Measurements from ENCODE around the gene UBD. TPM values are rescaled to one million over a fixed set of nuclear protein-coding genes. Genes with fewer than 3 reads are reported as not detected.

The UBD gene
- total and polyA plus RNA-seq, 2 experiments from 2014 or later, result not detected

DNA sequence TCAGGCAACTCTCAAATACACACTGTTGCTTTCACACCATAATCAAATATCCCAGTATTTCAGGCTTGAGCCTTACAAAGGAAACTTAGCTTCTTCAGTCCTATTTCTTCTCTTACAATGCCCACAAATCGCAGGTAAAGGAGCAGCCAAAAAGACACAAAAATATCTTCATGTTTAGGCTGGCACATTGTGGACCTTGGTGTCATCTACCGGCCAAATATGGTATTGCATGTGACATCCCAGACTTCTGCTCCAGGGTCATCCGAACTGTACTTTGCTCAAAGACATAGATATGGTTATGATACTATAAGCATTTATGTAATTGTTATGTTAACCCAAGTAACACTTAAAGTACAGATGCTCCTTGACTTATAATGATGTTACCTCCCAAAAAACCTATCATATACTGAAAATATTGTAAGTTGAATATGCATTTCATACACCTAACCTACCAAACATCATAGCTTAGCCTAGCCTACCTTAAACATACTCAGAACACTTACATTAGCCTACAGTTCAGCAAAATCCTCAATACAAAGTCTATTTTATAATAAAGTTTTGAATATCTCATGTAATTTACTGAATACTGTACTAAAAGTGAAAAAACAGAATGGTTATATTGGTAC is 30.0 kb upstream of the UBD start:
- TF ChIP-seq NANOG (IDR thresholded peaks at IDR 0.05; ENCODE audit: borderline replicate concordance) (no peak), JUNB (IDR thresholded peaks at IDR 0.05; ENCODE audit: unreplicated experiment) (no peak), STAT1 (IDR thresholded peaks at IDR 0.05; ENCODE audit: unreplicated experiment) (no peak), ZNF462 (CRISPR knock-in tag; IDR thresholded peaks at IDR 0.05) (no peak)
- TF ChIP-seq, protein P1, sequence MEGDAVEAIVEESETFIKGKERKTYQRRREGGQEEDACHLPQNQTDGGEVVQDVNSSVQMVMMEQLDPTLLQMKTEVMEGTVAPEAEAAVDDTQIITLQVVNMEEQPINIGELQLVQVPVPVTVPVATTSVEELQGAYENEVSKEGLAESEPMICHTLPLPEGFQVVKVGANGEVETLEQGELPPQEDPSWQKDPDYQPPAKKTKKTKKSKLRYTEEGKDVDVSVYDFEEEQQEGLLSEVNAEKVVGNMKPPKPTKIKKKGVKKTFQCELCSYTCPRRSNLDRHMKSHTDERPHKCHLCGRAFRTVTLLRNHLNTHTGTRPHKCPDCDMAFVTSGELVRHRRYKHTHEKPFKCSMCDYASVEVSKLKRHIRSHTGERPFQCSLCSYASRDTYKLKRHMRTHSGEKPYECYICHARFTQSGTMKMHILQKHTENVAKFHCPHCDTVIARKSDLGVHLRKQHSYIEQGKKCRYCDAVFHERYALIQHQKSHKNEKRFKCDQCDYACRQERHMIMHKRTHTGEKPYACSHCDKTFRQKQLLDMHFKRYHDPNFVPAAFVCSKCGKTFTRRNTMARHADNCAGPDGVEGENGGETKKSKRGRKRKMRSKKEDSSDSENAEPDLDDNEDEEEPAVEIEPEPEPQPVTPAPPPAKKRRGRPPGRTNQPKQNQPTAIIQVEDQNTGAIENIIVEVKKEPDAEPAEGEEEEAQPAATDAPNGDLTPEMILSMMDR (conservative IDR thresholded peaks at IDR 0.05; ENCODE audit: low read depth in 2 of 2), result peak; percentile 99
- Mint-ChIP-seq H3K27ac (no peak overlapping the region), H3K4me3 (no peak overlapping the region), H3K27me3 (ENCODE audit: insufficient read depth, low read depth, poor library complexity) (peaks cover 8% of the 10 kb centered on the region), H3K9me3 (no peaks in the 10 kb centered on the region), H3K4me1 (peaks cover 16% of the 10 kb centered on the region), H3K36me3 (ENCODE audit: low read depth) (no peaks in the 10 kb centered on the region)
- Histone ChIP-seq H4K20me1 (replicated peaks; ENCODE audit: insufficient read depth) (no peaks in the 10 kb centered on the region), H3K27ac (ENCODE audit: low read depth) (no peak overlapping the region), H3F3A (replicated peaks; ENCODE audit: low read depth) (no peaks in the 10 kb centered on the region), H2AFZ (no peak overlapping the region), H3K79me2 (replicated peaks; ENCODE audit: insufficient read depth) (no peaks in the 10 kb centered on the region), H3K27me3 (ENCODE audit: insufficient read depth) (no peaks in the 10 kb centered on the region), H3K9me2 (ENCODE audit: insufficient read depth) (no peaks in the 10 kb centered on the region), H3K4me1 (ENCODE audit: insufficient read depth) (peaks cover 20% of the 10 kb centered on the region), H3K36me3 (ENCODE audit: insufficient read depth) (no peaks in the 10 kb centered on the region), H3K4me2 (no peak overlapping the region), H3K4me3 (no peak overlapping the region)
- DNase-seq (ENCODE audit: low spot score) (peak; percentile 78), ATAC-seq (peak; percentile 77)
